Measurements from ENCODE around the gene ARHGEF25. TPM values are rescaled to one million over a fixed set of nuclear protein-coding genes. Genes with fewer than 3 reads are reported as not detected.

ARHGEF25 gene
- total RNA-seq, 1 donor = 1.3 TPM

GRCh38 chr12:57620936-57621496, 9.8 kb downstream of the ARHGEF25 start:
- no peak for DNase-seq (ENCODE audit: low read depth in 2 of 3, low spot score in 2 of 3)

- DNase-seq (ENCODE audit: low read depth in 2 of 3, low spot score in 2 of 3) = peak in 1 of 3 donors; percentile 51
Observed at GRCh38 chr12:57621497-57622292, 10.5 kb downstream of the ARHGEF25 start.

GRCh38 chr12:57622293-57623245, 11.3 kb downstream of the ARHGEF25 start:
- no peak for DNase-seq (ENCODE audit: low read depth in 2 of 3, low spot score in 2 of 3)

- no peak for DNase-seq (ENCODE audit: low read depth in 2 of 3, low spot score in 2 of 3)
Observed at GRCh38 chr12:57623385-57623784, 12.2 kb downstream of the ARHGEF25 start.

GRCh38 chr12:57623811-57624390, 12.7 kb downstream of the ARHGEF25 start:
- DNase-seq (ENCODE audit: low read depth in 2 of 3, low spot score in 2 of 3) = no peak

GRCh38 chr12:57624441-57625220, 13.4 kb downstream of the ARHGEF25 start:
- DNase-seq (ENCODE audit: low read depth in 2 of 3, low spot score in 2 of 3) = no peak

- no peak for DNase-seq (ENCODE audit: low read depth in 2 of 3, low spot score in 2 of 3)
Observed at GRCh38 chr12:57625261-57626032, 14.2 kb downstream of the ARHGEF25 start.

- no peak for DNase-seq (ENCODE audit: low read depth in 2 of 3, low spot score in 2 of 3)
Observed at GRCh38 chr12:57626111-57626920, 15.1 kb downstream of the ARHGEF25 start.

- DNase-seq (ENCODE audit: low read depth in 2 of 3, low spot score in 2 of 3) = no peak
Observed at GRCh38 chr12:57626921-57627445, 15.7 kb downstream of the ARHGEF25 start.

GRCh38 chr12:57627501-57628279, 16.5 kb downstream of the ARHGEF25 start:
- DNase-seq (ENCODE audit: low read depth in 2 of 3, low spot score in 2 of 3) = peak in 1 of 3 donors; percentile 48

- no peak for DNase-seq (ENCODE audit: low read depth in 2 of 3, low spot score in 2 of 3)
Observed at GRCh38 chr12:57628280-57629191, 17.3 kb downstream of the ARHGEF25 start.

- no peak for DNase-seq (ENCODE audit: low read depth in 2 of 3, low spot score in 2 of 3)
Observed at GRCh38 chr12:57629897-57630471, 18.7 kb downstream of the ARHGEF25 start.

- DNase-seq (ENCODE audit: low read depth in 2 of 3, low spot score in 2 of 3) = no peak
Observed at GRCh38 chr12:57630891-57631433, 19.7 kb downstream of the ARHGEF25 start.

GRCh38 chr12:57631566-57632072, 20.4 kb downstream of the ARHGEF25 start:
- DNase-seq (ENCODE audit: low read depth in 2 of 3, low spot score in 2 of 3) = no peak
